NT2/D1 (cell line): ENCODE measurements around the gene TMBIM6.

ENCODE experiments used
- SUZ12 ChIP-seq: IDR thresholded peaks from 2 replicates; pipeline ENCODE4 v1.6.1; 2011; ENCODE audit not compliant: insufficient read length, insufficient read depth; ENCODE audit errors: extremely low read depth
- YY1 ChIP-seq: IDR thresholded peaks from 2 replicates; pipeline ENCODE4 v1.6.1; 2011; ENCODE audit not compliant: insufficient read length, insufficient read depth
- ZNF274 ChIP-seq: IDR thresholded peaks from 2 replicates; pipeline ENCODE4 v1.6.1; 2011; ENCODE audit warnings: mild to moderate bottlenecking, low read depth, low read length

- TF ChIP-seq YY1 (no peak), ZNF274 (no peak), SUZ12 (no peak)
These were observed 52.3 kb downstream of the TMBIM6 start for GRCh38 chr12:49793620-49794019.
